Loucy (cell line): ENCODE measurements around the gene ULBP1.
"Not testable (repeated sequence)": the region's sequence is repeated elsewhere in the genome, so short reads cannot be mapped to it uniquely, and the experiment has no call there.

Source experiments
- CTCF ChIP-seq: fragments of 200-600 bp; sonication (generic); conservative IDR thresholded peaks from 2 replicates; pipeline ENCODE4 v1.5.1; 2014; ENCODE audit warnings: mild to moderate bottlenecking, antibody characterized with exemption, low read length
- EZH2phosphoT487 ChIP-seq: fragments of 200-600 bp; IDR thresholded peaks from 2 replicates; pipeline ENCODE4 v1.6.1; 2018; ENCODE audit warnings: antibody characterized with exemption, mild to moderate bottlenecking, moderate library complexity, borderline replicate concordance

- TF ChIP-seq CTCF, EZH2phosphoT487: not testable (repeated sequence)
Observed at GRCh38 chr6:149922091-149922490, 41.7 kb upstream of the ULBP1 start.
